Progenitor cell of endocrine pancreas (in vitro differentiated cells): ENCODE results near the gene CAPG. TPM values are rescaled to one million over a fixed set of nuclear protein-coding genes. Genes with fewer than 3 reads are reported as not detected.

Source experiments
- DNase-seq: peaks from one replicate; pipeline ENCODE4 v3.0.0; 2021; ENCODE audit warnings: low spot score; ENCODE audit not compliant: unreplicated experiment
- H3K27ac Mint-ChIP-seq: 2 replicates; pipeline ENCODE4 v1.8.0; 2021; ENCODE audit warnings: mild to moderate bottlenecking, moderate library complexity, mixed read lengths
- H3K27me3 Mint-ChIP-seq: 2 replicates; pipeline ENCODE4 v1.8.0; 2021; ENCODE audit warnings: mixed read lengths
- H3K36me3 Mint-ChIP-seq: 2 replicates; pipeline ENCODE4 v1.8.0; 2022; ENCODE audit warnings: mixed read lengths; ENCODE audit not compliant: insufficient read depth
- H3K4me1 Mint-ChIP-seq: 2 replicates; pipeline ENCODE4 v1.8.0; 2021; ENCODE audit warnings: low read depth, mixed read lengths
- H3K4me3 Mint-ChIP-seq: 2 replicates; pipeline ENCODE4 v1.8.0; 2021; ENCODE audit warnings: low read depth, mild to moderate bottlenecking, moderate library complexity, mixed read lengths
- H3K9me3 Mint-ChIP-seq: 2 replicates; pipeline ENCODE4 v1.8.0; 2021; ENCODE audit warnings: low read depth, mixed read lengths
- CTCF ChIP-seq: fragments of 200-600 bp; sonication (generic); IDR thresholded peaks from one replicate; pipeline ENCODE4 v1.5.0; 2021; ENCODE audit warnings: antibody characterized with exemption, mild to moderate bottlenecking; ENCODE audit not compliant: unreplicated experiment
- total RNA-seq: library from RNA; stranded (reverse); gene quantifications from 2 replicates; pipeline ENCODE4 v1.2.1, GENCODE V29; 2021

Gene CAPG
- total RNA-seq, 1 donor from 2014 or later, result 56.1 TPM

- Mint-ChIP-seq H3K27ac (no peak overlapping the region), H3K36me3 (peaks cover 9% of the 10 kb centered on the region), H3K4me3 (no peak overlapping the region), H3K27me3 (no peaks in the 10 kb centered on the region), H3K9me3 (peaks cover 6% of the 10 kb centered on the region), H3K4me1 (peaks cover 13% of the 10 kb centered on the region)
- DNase-seq, result no peak
- no peak for TF ChIP-seq CTCF
Observed at GRCh38 chr2:85400541-85401463, 9.4 kb downstream of the CAPG start.

DNA sequence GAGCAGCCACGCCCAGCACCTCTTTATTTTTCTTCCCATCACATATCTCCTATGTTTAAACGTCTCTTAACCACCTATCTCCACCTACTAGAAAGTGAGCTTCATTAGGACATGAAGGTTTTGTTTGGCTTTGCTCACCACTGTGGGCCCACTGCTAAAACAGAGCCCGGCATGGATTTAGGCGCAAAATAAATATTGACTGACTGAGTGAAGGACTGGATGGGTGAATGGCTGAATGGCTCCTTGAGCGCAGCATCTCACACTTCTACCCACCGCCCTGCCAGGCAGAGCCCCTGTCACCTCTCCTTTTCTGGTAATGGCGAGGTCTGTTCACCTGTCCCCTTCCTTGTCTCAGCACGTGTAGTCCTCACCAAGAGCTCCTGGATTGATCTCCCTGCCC, 10.1 kb downstream of the CAPG start:
- no peak overlapping the region for H3K27ac Mint-ChIP-seq
- H3K4me3 Mint-ChIP-seq, result no peak overlapping the region
- TF ChIP-seq CTCF, result no peak
- no peaks in the 10 kb centered on the region for H3K27me3 Mint-ChIP-seq
- H3K4me1 Mint-ChIP-seq, result peaks cover 13% of the 10 kb centered on the region
- H3K9me3 Mint-ChIP-seq, result peaks cover 6% of the 10 kb centered on the region
- DNase-seq, result no peak
- H3K36me3 Mint-ChIP-seq, result peaks cover 9% of the 10 kb centered on the region

DNA sequence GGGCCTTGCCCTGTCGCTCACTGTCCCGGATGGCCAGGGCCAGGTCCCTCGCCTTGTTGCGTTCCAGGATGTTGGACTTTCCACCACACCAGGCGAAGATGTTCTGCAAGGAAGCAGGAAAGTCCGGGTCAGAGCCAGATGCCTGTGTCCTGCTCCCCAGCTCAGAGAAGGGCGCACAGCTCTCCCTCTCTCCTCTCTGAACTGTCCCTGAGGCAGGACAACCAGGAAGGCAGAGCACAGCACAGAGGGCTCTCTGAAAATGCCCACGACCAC, 11.0 kb downstream of the CAPG start:
- peak overlapping the region; percentile 74 for H3K27ac Mint-ChIP-seq
- TF ChIP-seq CTCF, result no peak
- H3K4me1 Mint-ChIP-seq, result peaks cover 13% of the 10 kb centered on the region
- no peaks in the 10 kb centered on the region for H3K27me3 Mint-ChIP-seq
- DNase-seq, result no peak
- peaks cover 6% of the 10 kb centered on the region for H3K9me3 Mint-ChIP-seq
- peaks cover 9% of the 10 kb centered on the region for H3K36me3 Mint-ChIP-seq
- no peak overlapping the region for H3K4me3 Mint-ChIP-seq

- no peak for TF ChIP-seq CTCF
- no peak for DNase-seq
- peaks cover 8% of the 10 kb centered on the region for H3K36me3 Mint-ChIP-seq
- peak overlapping the region; percentile 74 for H3K27ac Mint-ChIP-seq
- H3K27me3 Mint-ChIP-seq, result no peaks in the 10 kb centered on the region
- H3K9me3 Mint-ChIP-seq, result peaks cover 4% of the 10 kb centered on the region
- peaks cover 13% of the 10 kb centered on the region for H3K4me1 Mint-ChIP-seq
- no peak overlapping the region for H3K4me3 Mint-ChIP-seq
Observed at GRCh38 chr2:85398426-85399182, 11.6 kb downstream of the CAPG start.

- no peak overlapping the region for H3K27ac Mint-ChIP-seq
- no peak overlapping the region for H3K4me3 Mint-ChIP-seq
Observed at GRCh38 chr2:85397925-85398331, 12.2 kb downstream of the CAPG start.

More at GRCh38 chr2:85397925-85398331, 12.2 kb downstream of the CAPG start:
- no peak for TF ChIP-seq CTCF
- no peaks in the 10 kb centered on the region for H3K27me3 Mint-ChIP-seq
- no peak for DNase-seq
- no peaks in the 10 kb centered on the region for H3K9me3 Mint-ChIP-seq
- H3K4me1 Mint-ChIP-seq, result peaks cover 13% of the 10 kb centered on the region
- H3K36me3 Mint-ChIP-seq, result peaks cover 6% of the 10 kb centered on the region
